ENCODE measurements around the gene FHOD3. TPM values are rescaled to one million over a fixed set of nuclear protein-coding genes. Genes with fewer than 3 reads are reported as not detected.

FHOD3 gene
- total RNA-seq, 1 donor from 2014 or later = 16.3 TPM

DNA sequence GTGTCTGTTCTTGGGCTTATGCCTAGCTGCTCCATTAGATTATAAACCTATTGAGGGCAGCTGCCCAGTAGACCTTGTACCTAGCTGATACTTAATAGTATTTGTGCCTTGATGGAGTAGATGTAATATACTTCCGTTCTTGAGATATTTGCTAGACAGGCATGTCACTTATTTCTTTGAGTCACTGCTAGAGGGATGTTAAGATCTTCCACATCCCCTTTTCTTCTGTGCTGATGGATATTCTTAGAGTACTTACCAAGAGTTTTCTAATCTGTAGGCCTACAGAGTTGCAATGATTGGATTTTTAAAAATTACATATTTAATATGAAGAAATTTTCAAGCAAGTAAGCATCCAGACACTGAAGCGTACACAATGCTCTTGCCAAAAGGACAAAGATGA is 304.6 kb downstream of the FHOD3 start:
- Mint-ChIP-seq H3K4me3 (no peak overlapping the region), H3K9me3 (no peaks in the 10 kb centered on the region), H3K27ac (no peak overlapping the region), H3K36me3 (no peaks in the 10 kb centered on the region), H3K27me3 (ENCODE audit: low read depth) (no peaks in the 10 kb centered on the region), H3K4me1 (peaks cover 31% of the 10 kb centered on the region)
- no peak for DNase-seq (ENCODE audit: low spot score in 2 of 2, unreplicated experiment in 2 of 2)
- no peak for TF ChIP-seq CTCF (IDR thresholded peaks at IDR 0.05; ENCODE audit: unreplicated experiment)

DNA sequence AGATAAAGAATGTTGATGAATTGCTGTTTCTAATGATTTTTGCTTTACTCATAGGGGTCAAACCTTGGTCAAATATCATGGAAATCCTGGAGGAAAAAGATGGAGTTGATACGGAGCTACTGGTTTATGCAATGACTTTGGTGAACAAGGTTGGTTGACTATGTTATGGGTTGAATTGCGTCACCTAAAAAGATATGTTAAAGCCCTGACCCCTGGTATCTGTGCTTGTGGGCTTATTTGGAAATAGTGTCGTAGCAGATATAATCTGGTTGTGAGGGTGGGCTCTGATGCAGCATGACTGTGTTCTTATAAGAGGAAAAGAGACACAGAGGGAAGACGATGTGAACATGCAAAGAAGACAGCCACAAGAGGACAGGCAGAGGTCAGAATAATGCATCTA is 305.1 kb downstream of the FHOD3 start:
- Mint-ChIP-seq H3K36me3 (no peaks in the 10 kb centered on the region), H3K4me3 (no peak overlapping the region), H3K4me1 (peaks cover 34% of the 10 kb centered on the region), H3K9me3 (no peaks in the 10 kb centered on the region), H3K27me3 (ENCODE audit: low read depth) (no peaks in the 10 kb centered on the region), H3K27ac (no peak overlapping the region)
- no peak for DNase-seq (ENCODE audit: low spot score in 2 of 2, unreplicated experiment in 2 of 2)
- no peak for TF ChIP-seq CTCF (IDR thresholded peaks at IDR 0.05; ENCODE audit: unreplicated experiment)

DNA sequence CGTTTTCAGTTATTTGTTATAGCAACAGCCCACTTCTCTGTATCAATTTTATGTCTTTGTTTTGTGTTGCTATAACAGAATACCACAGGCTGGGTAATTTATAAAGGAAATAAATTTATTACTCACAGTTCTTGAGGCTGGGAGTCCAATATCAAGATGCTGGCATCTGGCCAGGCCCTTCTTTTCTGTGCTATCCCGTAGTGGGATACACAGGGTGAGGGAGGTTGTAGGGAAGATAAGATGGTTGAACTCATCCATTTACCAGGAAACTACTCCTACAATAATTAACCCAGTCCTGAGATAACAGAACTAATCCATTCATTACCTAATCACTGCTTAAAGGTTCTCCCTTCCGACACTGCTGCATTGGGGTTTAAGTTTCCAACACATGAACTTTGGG is 310.6 kb downstream of the FHOD3 start:
- peak in 1 of 2 experiments; percentile 46 for DNase-seq (ENCODE audit: low spot score in 2 of 2, unreplicated experiment in 2 of 2)
- no peaks in the 10 kb centered on the region for H3K27me3 Mint-ChIP-seq (ENCODE audit: low read depth)
- peaks cover 47% of the 10 kb centered on the region for H3K4me1 Mint-ChIP-seq
- no peak for TF ChIP-seq CTCF (IDR thresholded peaks at IDR 0.05; ENCODE audit: unreplicated experiment)
- H3K4me3 Mint-ChIP-seq = no peak overlapping the region
- no peak overlapping the region for H3K27ac Mint-ChIP-seq
- no peaks in the 10 kb centered on the region for H3K36me3 Mint-ChIP-seq
- H3K9me3 Mint-ChIP-seq = no peaks in the 10 kb centered on the region

DNA sequence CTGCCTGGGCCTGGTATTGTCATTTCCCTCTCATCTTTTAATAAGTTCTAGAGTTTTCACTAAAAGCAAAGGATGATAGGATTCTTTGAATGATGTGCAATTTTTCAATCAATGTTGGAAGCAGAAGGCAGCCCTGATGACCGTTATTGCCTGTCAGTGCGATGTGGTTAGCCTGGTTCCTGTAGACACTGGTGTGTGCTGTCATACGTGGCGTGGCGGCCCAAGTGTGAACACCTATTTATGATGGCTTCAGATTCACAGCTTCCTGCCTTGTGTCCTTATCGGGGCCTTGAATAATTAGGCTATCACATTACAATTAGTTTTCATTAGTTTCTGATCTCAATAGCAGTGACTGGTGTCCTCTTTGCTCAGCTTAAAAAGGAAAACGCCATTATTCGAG is 312.7 kb downstream of the FHOD3 start:
- H3K4me3 Mint-ChIP-seq = no peak overlapping the region
- H3K36me3 Mint-ChIP-seq = peaks cover 3% of the 10 kb centered on the region
- DNase-seq (ENCODE audit: low spot score in 2 of 2, unreplicated experiment in 2 of 2) = no peak
- H3K9me3 Mint-ChIP-seq = no peaks in the 10 kb centered on the region
- peak overlapping the region; percentile 70 for H3K27ac Mint-ChIP-seq
- H3K4me1 Mint-ChIP-seq = peaks cover 33% of the 10 kb centered on the region
- H3K27me3 Mint-ChIP-seq (ENCODE audit: low read depth) = no peaks in the 10 kb centered on the region
- no peak for TF ChIP-seq CTCF (IDR thresholded peaks at IDR 0.05; ENCODE audit: unreplicated experiment)

GRCh38 chr18:36610661-36611060 is 313.1 kb downstream of the FHOD3 start:
- no peak for TF ChIP-seq CTCF (IDR thresholded peaks at IDR 0.05; ENCODE audit: unreplicated experiment)
- Mint-ChIP-seq H3K9me3 (no peaks in the 10 kb centered on the region), H3K36me3 (peaks cover 3% of the 10 kb centered on the region), H3K27ac (peak overlapping the region; percentile 70), H3K27me3 (ENCODE audit: low read depth) (no peaks in the 10 kb centered on the region), H3K4me3 (no peak overlapping the region), H3K4me1 (peaks cover 32% of the 10 kb centered on the region)
- no peak for DNase-seq (ENCODE audit: low spot score in 2 of 2, unreplicated experiment in 2 of 2)

GRCh38 chr18:36613069-36613468 is 315.6 kb downstream of the FHOD3 start:
- DNase-seq (ENCODE audit: low spot score in 2 of 2, unreplicated experiment in 2 of 2) = no peak
- H3K4me3 Mint-ChIP-seq = no peak overlapping the region
- peaks cover 32% of the 10 kb centered on the region for H3K4me1 Mint-ChIP-seq
- no peak overlapping the region for H3K27ac Mint-ChIP-seq
- peaks cover 3% of the 10 kb centered on the region for H3K36me3 Mint-ChIP-seq
- no peaks in the 10 kb centered on the region for H3K27me3 Mint-ChIP-seq (ENCODE audit: low read depth)
- no peaks in the 10 kb centered on the region for H3K9me3 Mint-ChIP-seq
- TF ChIP-seq CTCF (IDR thresholded peaks at IDR 0.05; ENCODE audit: unreplicated experiment) = no peak
